Endothelial cell of umbilical vein (primary cell): ENCODE measurements around the gene NPLOC4. TPM values are rescaled to one million over a fixed set of nuclear protein-coding genes. Genes with fewer than 3 reads are reported as not detected.

Experiments
- BruUV-seq: library from RNA; stranded (reverse); fragments of 400-500 nt; replicated peaks from 2 replicates; lab custom pipeline; 2021; lab: Mats Ljungman, UMichigan
- CTCF ChIA-PET: fragments of 300-600, 350-600 bp; sonication (Branson Sonifier 250); formaldehyde crosslinking; loops from one replicate; lab custom pipeline; 2021; ENCODE audit warnings: antibody characterized with exemption, inconsistent platforms; lab: Charles Lee
- POLR2A ChIA-PET: fragments of 300-600, 350-600 bp; sonication (Branson Sonifier 250); formaldehyde crosslinking; loops from one replicate; lab custom pipeline; 2021; ENCODE audit warnings: antibody characterized with exemption, inconsistent platforms; lab: Charles Lee
- DNase-seq: peaks from one replicate; pipeline ENCODE4 v3.0.0-alpha.2; 2011; ENCODE audit warnings: low read depth, low spot score
- FAIRE-seq: peaks from 2 replicates; lab custom pipeline; 2011; peaks lifted over from hg19 to GRCh38; lab: Jason Lieb, UNC
- H2AFZ ChIP-seq: 2 replicates; pipeline ENCODE4 v1.6.0; 2012; ENCODE audit warnings: low read depth, low read length, control low read depth, inconsistent platforms
- H3K27ac ChIP-seq: 2 replicates; pipeline ENCODE4 v1.5.1; 2011; ENCODE audit warnings: low read depth, mild to moderate bottlenecking, control low read depth, low read length, moderate library complexity; ENCODE audit not compliant: insufficient read depth
- H3K27me3 ChIP-seq, 2 experiments: 2 replicates each; pipeline versions ENCODE4 v1.6.0 to v1.6.1; 2011; ENCODE audit warnings: low read length in 2 of 2, mixed read lengths in 1 of 2; ENCODE audit not compliant: control insufficient read depth in 2 of 2, insufficient read depth in 2 of 2
- H3K36me3 ChIP-seq, 2 experiments: 2 replicates in 1 of 2; 3 replicates in 1 of 2; pipeline ENCODE4 v1.5.1; 2011; ENCODE audit warnings: low read length in 2 of 2, mild to moderate bottlenecking in 1 of 2, moderate library complexity in 1 of 2; ENCODE audit not compliant: control insufficient read depth in 2 of 2, insufficient read depth in 2 of 2; ENCODE audit errors: extremely low read depth in 1 of 2
- H3K4me1 ChIP-seq: 3 replicates; pipeline ENCODE4 v1.5.1; 2011; ENCODE audit warnings: mild to moderate bottlenecking, low read length; ENCODE audit not compliant: control insufficient read depth, insufficient read depth; ENCODE audit errors: extremely low read depth
- H3K4me2 ChIP-seq: 2 replicates; pipeline ENCODE4 v1.6.1; 2011; ENCODE audit warnings: low read length, control low read depth, mixed read lengths; ENCODE audit not compliant: insufficient read depth
- H3K4me3 ChIP-seq, 3 experiments: fragments of 200-600 bp in 1 of 3; sonication (generic), shearing (Covaris generic) in 1 of 3; replicated peaks in 1 of 3; 2 replicates each; pipeline ENCODE4 v1.5.1; 2011 to 2016; ENCODE audit warnings: control low read depth in 3 of 3, low read length in 3 of 3, mild to moderate bottlenecking in 2 of 3, inconsistent platforms in 1 of 3, low read depth in 1 of 3, moderate library complexity in 1 of 3; ENCODE audit not compliant: insufficient read depth in 1 of 3
- H3K79me2 ChIP-seq: 2 replicates; pipeline ENCODE4 v1.6.0; 2012; ENCODE audit warnings: low read length, inconsistent platforms; ENCODE audit not compliant: control insufficient read depth, insufficient read depth
- H3K9ac ChIP-seq: replicated peaks from 2 replicates; pipeline ENCODE3; 2011; ENCODE audit warnings: low read length, control low read depth; ENCODE audit not compliant: insufficient read depth; ENCODE audit errors: extremely low read depth
- H3K9me1 ChIP-seq: replicated peaks from 3 replicates; pipeline ENCODE4 v1.6.0; 2011; ENCODE audit warnings: mild to moderate bottlenecking, low read length; ENCODE audit not compliant: control insufficient read depth, insufficient read depth; ENCODE audit errors: extremely low read depth
- H3K9me3 ChIP-seq: replicated peaks from 2 replicates; pipeline ENCODE4 v1.5.1; 2012; ENCODE audit warnings: low read length, inconsistent platforms; ENCODE audit not compliant: control insufficient read depth, insufficient read depth
- H4K20me1 ChIP-seq: replicated peaks from 2 replicates; pipeline ENCODE3; 2011; ENCODE audit warnings: mild to moderate bottlenecking, low read length; ENCODE audit not compliant: control insufficient read depth, insufficient read depth; ENCODE audit errors: extremely low read depth
- EZH2 ChIP-seq: IDR thresholded peaks from 2 replicates; pipeline ENCODE4 v1.6.1; 2012; ENCODE audit warnings: borderline replicate concordance, low read depth, mild to moderate bottlenecking, moderate library complexity, low read length, inconsistent platforms; ENCODE audit not compliant: severe bottlenecking
- FOS ChIP-seq: IDR thresholded peaks from 2 replicates; pipeline ENCODE4 v1.6.1; 2011; ENCODE audit warnings: mild to moderate bottlenecking, low read length, moderate library complexity, borderline replicate concordance; ENCODE audit not compliant: insufficient read depth
- GATA2 ChIP-seq: IDR thresholded peaks from 2 replicates; pipeline ENCODE4 v1.7.0; 2011; ENCODE audit warnings: low read depth, mild to moderate bottlenecking, moderate library complexity, mixed read lengths, low read length; ENCODE audit not compliant: insufficient read length, insufficient read depth
- JUN ChIP-seq: IDR thresholded peaks from 2 replicates; pipeline ENCODE4 v1.6.1; 2011; ENCODE audit warnings: borderline replicate concordance, low read depth; ENCODE audit not compliant: insufficient read length, insufficient read depth
- MAX ChIP-seq: IDR thresholded peaks from 2 replicates; pipeline ENCODE4 v1.6.1; 2011; ENCODE audit not compliant: insufficient read depth, insufficient read length
- MYC ChIP-seq: IDR thresholded peaks from one replicate; pipeline ENCODE4 v1.6.1; 2011; ENCODE audit warnings: mild to moderate bottlenecking, low read depth, low read length
- POLR2A ChIP-seq: IDR thresholded peaks from 2 replicates; pipeline ENCODE4 v1.6.1; 2012; ENCODE audit warnings: low read depth, mild to moderate bottlenecking, control low read depth, low read length
- POLR2AphosphoS5 ChIP-seq: IDR thresholded peaks from 2 replicates; pipeline ENCODE4 v1.6.1; 2012; ENCODE audit warnings: low read depth, mild to moderate bottlenecking, control low read depth, low read length, moderate library complexity; ENCODE audit not compliant: insufficient read depth
- dilution Hi-C: fragments of 300-500 bp; cut with MboI; formaldehyde crosslinking; loops from one replicate; pipeline ENCODE4 v1.15.0; 2019; ENCODE audit warnings: low sequenced_read_pairs; ENCODE audit not compliant: extremely low pct_ligation_motif_present
- intact Hi-C: fragments of 100-400 bp; cut with micrococcal nuclease; formaldehyde crosslinking; loops from one replicate; pipeline ENCODE4 v1.10.0; 2022
- polyA plus RNA-seq, 4 experiments: library from polyadenylated mRNA; depleted of rRNA in 3 of 4; stranded (reverse) in 3 of 4; unstranded in 1 of 4; fragments of >200 nt; gene quantifications; 2 replicates each; pipeline versions ENCODE4 v1.2.1 to v1.2.3, GENCODE V29; 2011 to 2012; ENCODE audit warnings: missing spikeins in 1 of 4
- total RNA-seq: library from RNA; stranded (reverse); gene quantifications from 2 replicates; pipeline ENCODE4 v1.2.3, GENCODE V29; 2021
- TF ChIP-seq, protein P1 (sequence below), 2 donors: IDR thresholded peaks; 1 replicate in 1 of 2; 2 replicates in 1 of 2; pipeline ENCODE4 v1.5.1; 2011; ENCODE audit warnings: low read length in 2 of 2, mild to moderate bottlenecking in 2 of 2, moderate library complexity in 2 of 2, control low read depth in 1 of 2, inconsistent platforms in 1 of 2, low read depth in 1 of 2; ENCODE audit not compliant: insufficient read depth in 1 of 2; ENCODE audit errors: extremely low read depth in 1 of 2

NPLOC4 gene
- total and polyA plus RNA-seq, 2 donors (not counting 3 experiments of a cell fraction or from before 2014, with no cell fraction given), result 150 to 175 TPM

DNA sequence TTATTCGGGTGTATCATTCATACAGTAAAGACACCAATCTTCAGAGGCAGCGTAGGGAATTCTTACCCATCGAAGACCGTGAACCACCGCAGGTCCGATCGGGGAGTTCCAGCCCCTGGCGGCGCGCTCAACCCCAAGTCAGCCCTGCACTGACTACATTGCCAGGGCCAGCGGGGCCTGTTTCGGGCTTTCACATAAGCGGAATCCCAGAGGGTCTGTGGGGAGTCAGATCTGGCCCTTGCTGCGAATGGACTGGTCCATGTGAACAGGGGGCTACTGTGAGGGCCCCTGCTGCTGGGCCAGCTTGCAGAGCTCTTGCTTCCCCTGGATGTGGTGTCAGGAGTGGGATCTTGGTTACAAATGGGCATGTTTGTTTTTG, 11.8 kb upstream of the NPLOC4 start:
- CTCF ChIA-PET, result no interaction called here

More for the DNA sequence above, 11.8 kb upstream of the NPLOC4 start:
- DNase-seq (no peak), FAIRE-seq (no peak)
- H3K9ac ChIP-seq, result no peak overlapping the region
- intact Hi-C loops (no loop called here), dilution Hi-C loops (no loop called here)
- no peak overlapping the region for H3K4me3 ChIP-seq
- H3K9me3 ChIP-seq, result no peaks in the 10 kb centered on the region
- no peaks in the 10 kb centered on the region for H4K20me1 ChIP-seq
- POLR2A ChIA-PET, result no interaction called here
- TF ChIP-seq, protein P1, sequence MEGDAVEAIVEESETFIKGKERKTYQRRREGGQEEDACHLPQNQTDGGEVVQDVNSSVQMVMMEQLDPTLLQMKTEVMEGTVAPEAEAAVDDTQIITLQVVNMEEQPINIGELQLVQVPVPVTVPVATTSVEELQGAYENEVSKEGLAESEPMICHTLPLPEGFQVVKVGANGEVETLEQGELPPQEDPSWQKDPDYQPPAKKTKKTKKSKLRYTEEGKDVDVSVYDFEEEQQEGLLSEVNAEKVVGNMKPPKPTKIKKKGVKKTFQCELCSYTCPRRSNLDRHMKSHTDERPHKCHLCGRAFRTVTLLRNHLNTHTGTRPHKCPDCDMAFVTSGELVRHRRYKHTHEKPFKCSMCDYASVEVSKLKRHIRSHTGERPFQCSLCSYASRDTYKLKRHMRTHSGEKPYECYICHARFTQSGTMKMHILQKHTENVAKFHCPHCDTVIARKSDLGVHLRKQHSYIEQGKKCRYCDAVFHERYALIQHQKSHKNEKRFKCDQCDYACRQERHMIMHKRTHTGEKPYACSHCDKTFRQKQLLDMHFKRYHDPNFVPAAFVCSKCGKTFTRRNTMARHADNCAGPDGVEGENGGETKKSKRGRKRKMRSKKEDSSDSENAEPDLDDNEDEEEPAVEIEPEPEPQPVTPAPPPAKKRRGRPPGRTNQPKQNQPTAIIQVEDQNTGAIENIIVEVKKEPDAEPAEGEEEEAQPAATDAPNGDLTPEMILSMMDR (IDR thresholded peaks at IDR 0.05; ENCODE audit: extremely low read depth in 1 of 2, insufficient read depth in 1 of 2, low read depth in 1 of 2, low read length in 2 of 2), result no peak
- TF ChIP-seq MAX (no peak), EZH2 (no peak), POLR2A (no peak), MYC (no peak), FOS (no peak), POLR2AphosphoS5 (no peak), GATA2 (no peak), JUN (no peak)
- no peak overlapping the region for H3K4me2 ChIP-seq
- H2AFZ ChIP-seq, result no peak overlapping the region
- no TSS peak for BruUV-seq
- H3K9me1 ChIP-seq, result no peaks in the 10 kb centered on the region
- no peaks in the 10 kb centered on the region for H3K79me2 ChIP-seq
- no peak overlapping the region for H3K27ac ChIP-seq
- no peaks in the 10 kb centered on the region for H3K4me1 ChIP-seq
- peaks cover 18 to 22% of the 10 kb centered on the region in 2 experiments for H3K27me3 ChIP-seq
- no peaks in the 10 kb centered on the region for H3K36me3 ChIP-seq
